ENCODE results near the gene AACS.

Gene AACS

GRCh38 chr12:125105600-125105999 is 40.4 kb downstream of the AACS start:
- TF ChIP-seq POLR2AphosphoS5 (IDR thresholded peaks at IDR 0.05; ENCODE audit: low read depth, low read length) = no peak
- TF ChIP-seq REST (IDR thresholded peaks at IDR 0.05; ENCODE audit: insufficient read depth in 1 of 2, low read depth in 2 of 2, low read length in 2 of 2) = no peak

- TF ChIP-seq SIN3A (IDR thresholded peaks at IDR 0.05; ENCODE audit: borderline replicate concordance, insufficient read depth, low read length) (no peak), TAF1 (IDR thresholded peaks at IDR 0.05; ENCODE audit: borderline replicate concordance, insufficient read depth, low read length) (no peak), POLR2AphosphoS5 (IDR thresholded peaks at IDR 0.05; ENCODE audit: low read depth, low read length) (no peak), REST (IDR thresholded peaks at IDR 0.05; ENCODE audit: insufficient read depth in 1 of 2, low read depth in 2 of 2, low read length in 2 of 2) (no peak), FOXP2 (optimal IDR thresholded peaks at IDR 0.05; ENCODE audit: borderline replicate concordance, extremely low read depth, extremely low read length, insufficient read depth) (no peak)
Measured at GRCh38 chr12:125110641-125111360, 45.6 kb downstream of the AACS start.

DNA sequence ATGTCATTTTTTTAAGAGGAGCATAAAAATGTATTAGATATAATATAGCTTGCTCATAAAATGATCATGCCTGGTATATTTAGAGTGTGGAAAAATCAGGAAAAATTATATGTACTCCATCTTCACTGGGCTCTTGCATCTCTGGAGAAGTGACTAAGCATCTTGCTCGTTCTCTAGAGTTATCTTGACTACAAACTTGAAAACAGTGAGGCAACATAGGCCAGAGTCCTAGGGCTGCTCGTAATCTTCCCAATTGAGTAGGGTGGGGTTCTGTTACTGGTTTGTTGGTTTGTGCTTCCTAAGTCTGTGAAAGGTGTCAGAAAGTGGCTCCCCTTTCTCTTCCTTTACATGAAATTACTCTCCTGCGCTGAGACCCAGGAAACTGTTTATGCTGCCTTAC is 46.2 kb downstream of the AACS start:
- TF ChIP-seq POLR2AphosphoS5 (IDR thresholded peaks at IDR 0.05; ENCODE audit: low read depth, low read length) (no peak), TAF1 (IDR thresholded peaks at IDR 0.05; ENCODE audit: borderline replicate concordance, insufficient read depth, low read length) (no peak), FOXP2 (optimal IDR thresholded peaks at IDR 0.05; ENCODE audit: borderline replicate concordance, extremely low read depth, extremely low read length, insufficient read depth) (no peak), REST (IDR thresholded peaks at IDR 0.05; ENCODE audit: insufficient read depth in 1 of 2, low read depth in 2 of 2, low read length in 2 of 2) (no peak), SIN3A (IDR thresholded peaks at IDR 0.05; ENCODE audit: borderline replicate concordance, insufficient read depth, low read length) (no peak)

DNA sequence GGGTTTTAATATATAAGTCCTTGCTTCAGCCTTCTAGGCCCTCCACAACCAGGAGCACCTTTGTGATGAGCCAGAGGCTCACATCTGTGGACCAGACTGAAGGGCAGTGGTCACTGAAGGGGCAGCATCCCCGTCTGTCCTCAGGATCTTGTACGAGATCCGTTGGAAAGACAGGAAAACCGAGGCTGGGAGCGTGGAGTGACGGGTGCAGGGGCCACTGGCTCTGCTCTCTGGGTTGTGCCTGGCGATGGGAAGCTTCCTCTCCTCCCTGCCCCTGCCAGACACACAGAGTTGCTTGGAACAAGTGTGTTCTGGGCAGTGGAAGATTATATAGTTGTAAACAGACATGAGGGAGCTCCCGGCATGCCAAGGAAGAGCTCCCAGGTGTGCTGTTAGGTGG is 48.0 kb downstream of the AACS start:
- TF ChIP-seq TAF1 (IDR thresholded peaks at IDR 0.05; ENCODE audit: borderline replicate concordance, insufficient read depth, low read length) (no peak), POLR2AphosphoS5 (IDR thresholded peaks at IDR 0.05; ENCODE audit: low read depth, low read length) (no peak), FOXP2 (optimal IDR thresholded peaks at IDR 0.05; ENCODE audit: borderline replicate concordance, extremely low read depth, extremely low read length, insufficient read depth) (no peak), REST (IDR thresholded peaks at IDR 0.05; ENCODE audit: insufficient read depth in 1 of 2, low read depth in 2 of 2, low read length in 2 of 2) (no peak), SIN3A (IDR thresholded peaks at IDR 0.05; ENCODE audit: borderline replicate concordance, insufficient read depth, low read length) (no peak)

DNA sequence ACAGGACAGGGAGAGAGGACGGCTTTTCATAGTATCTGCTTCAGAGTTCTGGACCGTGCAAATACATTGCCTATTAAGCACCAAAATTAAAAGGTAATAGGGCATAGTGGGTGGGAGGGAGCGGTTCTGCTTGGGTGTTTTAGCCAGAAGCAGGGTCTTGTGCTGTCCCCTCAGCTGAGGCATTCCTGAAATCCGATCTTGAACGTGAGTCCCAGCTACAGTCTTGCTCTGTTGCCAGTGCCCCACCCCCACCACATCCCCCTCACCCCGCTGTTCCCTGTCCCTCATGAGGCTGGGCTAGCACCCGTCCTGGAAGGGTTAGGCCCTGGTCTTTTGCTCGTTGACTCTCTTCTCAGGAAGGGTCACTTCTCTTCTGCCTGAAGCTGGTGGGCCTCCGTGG is 48.6 kb downstream of the AACS start:
- TF ChIP-seq FOXP2 (optimal IDR thresholded peaks at IDR 0.05; ENCODE audit: borderline replicate concordance, extremely low read depth, extremely low read length, insufficient read depth) = no peak
- no peak for TF ChIP-seq SIN3A (IDR thresholded peaks at IDR 0.05; ENCODE audit: borderline replicate concordance, insufficient read depth, low read length)
- TF ChIP-seq TAF1 (IDR thresholded peaks at IDR 0.05; ENCODE audit: borderline replicate concordance, insufficient read depth, low read length) = no peak
- TF ChIP-seq POLR2AphosphoS5 (IDR thresholded peaks at IDR 0.05; ENCODE audit: low read depth, low read length) = no peak
- no peak for TF ChIP-seq REST (IDR thresholded peaks at IDR 0.05; ENCODE audit: insufficient read depth in 1 of 2, low read depth in 2 of 2, low read length in 2 of 2)

All from PFSK-1 (cell line).